Lung (tissue), 12 donors: ENCODE data around the gene TRABD2B. TPM values are rescaled to one million over a fixed set of nuclear protein-coding genes. Genes with fewer than 3 reads are reported as not detected.

Experiments
- ATAC-seq: fragments of 200-7000 bp; cut with Tn5 transposase; one replicate; pipeline ENCODE4 v1.9.1; 2020; ENCODE audit warnings: moderate number of reproducible peaks; ENCODE audit not compliant: insufficient read depth, low FRiP score
- DNase-seq, 3 donors: peaks; one replicate each; pipeline ENCODE4 v3.0.0-alpha.2; 2013 to 2017
- H3K27ac ChIP-seq, 2 donors: one replicate each; pipeline ENCODE4 v1.5.1; 2013; ENCODE audit warnings: mild to moderate bottlenecking in 2 of 2, moderate library complexity in 2 of 2, control low read depth in 1 of 2, inconsistent platforms in 1 of 2, low read depth in 1 of 2, low read length in 1 of 2
- H3K27me3 ChIP-seq, 3 donors: one replicate each; pipeline ENCODE4 v1.5.1; 2013; ENCODE audit warnings: low read length in 2 of 3; ENCODE audit not compliant: control insufficient read depth in 3 of 3, insufficient read depth in 3 of 3
- H3K36me3 ChIP-seq, 4 donors: one replicate each; pipeline ENCODE4 v1.5.1; 2013; ENCODE audit warnings: low read length in 4 of 4, mild to moderate bottlenecking in 1 of 4, moderate library complexity in 1 of 4; ENCODE audit not compliant: control insufficient read depth in 4 of 4, insufficient read depth in 4 of 4
- H3K4me1 ChIP-seq, 5 donors: one replicate each; pipeline ENCODE4 v1.5.1; 2013; ENCODE audit warnings: low read length in 5 of 5, mild to moderate bottlenecking in 2 of 5, moderate library complexity in 1 of 5; ENCODE audit not compliant: control insufficient read depth in 5 of 5, insufficient read depth in 5 of 5
- H3K4me3 ChIP-seq: one replicate; pipeline ENCODE4 v1.5.1; 2013; ENCODE audit warnings: mild to moderate bottlenecking, control low read depth, moderate library complexity
- H3K9ac ChIP-seq, 2 donors: one replicate each; pipeline ENCODE4 v1.5.1; 2013; ENCODE audit warnings: low read length in 2 of 2, control low read depth in 1 of 2; ENCODE audit not compliant: insufficient read depth in 1 of 2
- H3K9me3 ChIP-seq, 4 donors: one replicate each; pipeline ENCODE4 v1.5.1; 2013; ENCODE audit warnings: low read length in 3 of 4, mild to moderate bottlenecking in 1 of 4, moderate library complexity in 1 of 4; ENCODE audit not compliant: control insufficient read depth in 4 of 4, insufficient read depth in 3 of 4
- CTCF ChIP-seq: IDR thresholded peaks from 2 replicates; pipeline ENCODE4 v1.5.1; 2012; ENCODE audit warnings: mild to moderate bottlenecking; ENCODE audit errors: control extremely low read depth, extremely low read depth
- WGBS, 2 donors: extraction: QIAGEN DNeasy Blood & Tissue Kit; methylation state at CpG; one replicate each; pipeline ENCODE4 v1.1.7; 2013; 5-methylcytosine and 5-hydroxymethylcytosine counted together
- polyA plus RNA-seq, 2 donors: library from polyadenylated mRNA; stranded (reverse); fragments of 200-250 nt; gene quantifications; one replicate each; pipeline ENCODE4 v1.2.1, GENCODE V29; 2013
- total RNA-seq, 2 donors: library from RNA; depleted of rRNA in 1 of 2; stranded (reverse); fragments of >200 nt in 1 of 2; gene quantifications; one replicate each; pipeline ENCODE4 v1.2.1, GENCODE V29; 2014 to 2021
- donor health status: control.
- donor health status: control.
- donor health status: Bipolar disorder and iron deficiency.
- donor health status: healthy.
- donor health status: DM: yes; HTN: yes; CAD: no.

Gene TRABD2B
- total and polyA plus RNA-seq, 4 donors: 0.37 to 1.9 (median 0.64) TPM

GRCh38 chr1:47981667-47982350 lies 15.4 kb downstream of the TRABD2B start:
- Histone ChIP-seq H3K36me3 (no peaks in the 10 kb centered on the region), H3K9ac (no peak overlapping the region)
- TF ChIP-seq CTCF: no peak

GRCh38 chr1:47980501-47980900 lies 16.7 kb downstream of the TRABD2B start:
- DNase-seq (no peak), ATAC-seq (no peak)
- peaks cover 0 to 8% (median 0%) of the 10 kb centered on the region in 4 donors for H3K9me3 ChIP-seq
- TF ChIP-seq CTCF: no peak
- no peak overlapping the region for H3K9ac ChIP-seq
- H3K4me1 ChIP-seq: peaks cover 0 to 18% (median 3%) of the 10 kb centered on the region in 5 donors
- peaks cover 0 to 20% (median 3%) of the 10 kb centered on the region in 3 donors for H3K27me3 ChIP-seq
- no peaks in the 10 kb centered on the region for H3K36me3 ChIP-seq
- 90 to 95% methylated on average over 3 of the region's 3 CpGs for whole genome bisulfite sequencing, 2 donors
- no peak overlapping the region for H3K27ac ChIP-seq
- H3K4me3 ChIP-seq: no peak overlapping the region

More at GRCh38 chr1:47981667-47982350, 15.4 kb downstream of the TRABD2B start:
- Histone ChIP-seq H3K4me1 (peaks cover 0 to 29% (median 3%) of the 10 kb centered on the region in 5 donors), H3K27me3 (peaks cover 0 to 20% (median 3%) of the 10 kb centered on the region in 3 donors), H3K9me3 (peaks cover 0 to 8% (median 0%) of the 10 kb centered on the region in 4 donors), H3K4me3 (no peak overlapping the region), H3K27ac (no peak overlapping the region)
- ATAC-seq (no peak), DNase-seq (no peak)

- peaks cover 0 to 16% (median 3%) of the 10 kb centered on the region in 5 donors for H3K4me1 ChIP-seq
- peaks cover 0 to 16% (median 3%) of the 10 kb centered on the region in 3 donors for H3K27me3 ChIP-seq
- peaks cover 0 to 7% (median 0%) of the 10 kb centered on the region in 4 donors for H3K9me3 ChIP-seq
- TF ChIP-seq CTCF: no peak
- H3K4me3 ChIP-seq: no peak overlapping the region
- no peak for ATAC-seq
- WGBS, 2 donors: 83 to 86% methylated on average over 3 of the region's 3 CpGs
- no peaks in the 10 kb centered on the region for H3K36me3 ChIP-seq
- no peak overlapping the region for H3K9ac ChIP-seq
- H3K27ac ChIP-seq: no peak overlapping the region
- no peak for DNase-seq
Observed at GRCh38 chr1:47979724-47980123, 17.5 kb downstream of the TRABD2B start.
